WTC11 (cell line): ENCODE results near the gene UPF1. TPM values are rescaled to one million over a fixed set of nuclear protein-coding genes. Genes with fewer than 3 reads are reported as not detected.

Experiments used
- ATAC-seq: fragments of 200-7000 bp; cut with Tn5 transposase; 2 replicates; pipeline ENCODE4 v1.10.0; 2021; ENCODE audit warnings: mild to moderate bottlenecking, moderate library complexity
- CTCF ChIA-PET: fragments of 300-600 bp; sonication (Branson Sonifier 250); formaldehyde crosslinking; loops from one replicate; lab custom pipeline; 2021; ENCODE audit warnings: antibody characterized with exemption; lab: Charles Lee
- POLR2A ChIA-PET: fragments of 350-600 bp; sonication (Branson Sonifier 250); formaldehyde crosslinking; loops from one replicate; lab custom pipeline; 2021; ENCODE audit warnings: antibody characterized with exemption; lab: Charles Lee
- DNase-seq: peaks from one replicate; pipeline ENCODE4 v3.0.0; 2021; ENCODE audit warnings: low spot score
- H3K27ac Mint-ChIP-seq: 2 replicates; pipeline ENCODE4 v1.8.0; 2021; ENCODE audit warnings: mixed read lengths
- H3K27me3 Mint-ChIP-seq: 2 replicates; pipeline ENCODE4 v1.8.0; 2021; ENCODE audit warnings: low read depth, mild to moderate bottlenecking, moderate library complexity, mixed read lengths
- H3K36me3 Mint-ChIP-seq: 2 replicates; pipeline ENCODE4 v1.8.0; 2021; ENCODE audit warnings: mixed read lengths
- H3K4me1 Mint-ChIP-seq: 2 replicates; pipeline ENCODE4 v1.8.0; 2022; ENCODE audit warnings: mixed read lengths
- H3K4me3 Mint-ChIP-seq: 2 replicates; pipeline ENCODE4 v1.8.0; 2021; ENCODE audit warnings: mild to moderate bottlenecking, moderate library complexity, mixed read lengths
- H3K9me3 Mint-ChIP-seq: 2 replicates; pipeline ENCODE4 v1.8.0; 2021; ENCODE audit warnings: mixed read lengths
- ATF2 ChIP-seq: sonication (generic); formaldehyde crosslinking; IDR thresholded peaks from 2 replicates; pipeline ENCODE4 v1.8.1; 2022; ENCODE audit warnings: low read depth, missing genetic modification reagents, borderline replicate concordance
- E2F1 ChIP-seq: sonication (generic); formaldehyde crosslinking; IDR thresholded peaks from 2 replicates; pipeline ENCODE4 v1.8.0; 2022; ENCODE audit warnings: mild to moderate bottlenecking, missing genetic modification reagents
- ELF4 ChIP-seq: sonication (generic); formaldehyde crosslinking; IDR thresholded peaks from 2 replicates; pipeline ENCODE4 v1.8.1; 2022; ENCODE audit warnings: low read depth, mild to moderate bottlenecking, moderate library complexity, missing genetic modification reagents
- EMX1 ChIP-seq: fragments of 250-450 bp; sonication (Bioruptor Pico); IDR thresholded peaks from 2 replicates; pipeline ENCODE4 v1.8.0; 2021; ENCODE audit warnings: mild to moderate bottlenecking
- ESRRA ChIP-seq: sonication (generic); formaldehyde crosslinking; IDR thresholded peaks from 2 replicates; pipeline ENCODE4 v1.8.1; 2022; ENCODE audit warnings: mild to moderate bottlenecking, missing genetic modification reagents, borderline replicate concordance
- ETV6 ChIP-seq: sonication (generic); formaldehyde crosslinking; IDR thresholded peaks from 2 replicates; pipeline ENCODE4 v1.8.1; 2022; ENCODE audit warnings: mild to moderate bottlenecking, missing genetic modification reagents
- IRF2 ChIP-seq: sonication (generic); formaldehyde crosslinking; IDR thresholded peaks from 2 replicates; pipeline ENCODE4 v1.8.0; 2022; ENCODE audit warnings: low read depth, missing genetic modification reagents, borderline replicate concordance
- MAX ChIP-seq: sonication (generic); formaldehyde crosslinking; IDR thresholded peaks from 2 replicates; pipeline ENCODE4 v1.8.0; 2022; ENCODE audit warnings: mild to moderate bottlenecking, missing genetic modification reagents
- NR3C1 ChIP-seq: sonication (generic); formaldehyde crosslinking; conservative IDR thresholded peaks from 2 replicates; pipeline ENCODE4 v1.8.1; 2023; ENCODE audit warnings: low read depth, mild to moderate bottlenecking, missing genetic modification reagents
- PRRX2 ChIP-seq: fragments of 250-450 bp; sonication (Bioruptor Pico); IDR thresholded peaks from 2 replicates; pipeline ENCODE4 v1.8.0; 2021; ENCODE audit warnings: mild to moderate bottlenecking
- RORB ChIP-seq: fragments of 250-450 bp; sonication (Bioruptor Pico); IDR thresholded peaks from 2 replicates; pipeline ENCODE4 v1.9.0; 2021; ENCODE audit warnings: mild to moderate bottlenecking
- SMAD3 ChIP-seq: sonication (generic); formaldehyde crosslinking; IDR thresholded peaks from 2 replicates; pipeline ENCODE4 v1.8.0; 2022; ENCODE audit warnings: missing genetic modification reagents, mild to moderate bottlenecking, borderline replicate concordance
- TCF7 ChIP-seq: sonication (generic); formaldehyde crosslinking; IDR thresholded peaks from 2 replicates; pipeline ENCODE4 v1.8.0; 2022; ENCODE audit warnings: mild to moderate bottlenecking, low read depth, missing genetic modification reagents, moderate library complexity
- ZNF121 ChIP-seq: sonication (generic); formaldehyde crosslinking; IDR thresholded peaks from 2 replicates; pipeline ENCODE4 v1.8.0; 2023; ENCODE audit warnings: missing genetic modification reagents
- ZNF396 ChIP-seq: fragments of 250-450 bp; sonication (Bioruptor Pico); IDR thresholded peaks from 2 replicates; pipeline ENCODE4 v1.8.0; 2021; ENCODE audit warnings: mild to moderate bottlenecking, moderate library complexity, borderline replicate concordance
- total RNA-seq: library from RNA; stranded (reverse); gene quantifications from 3 replicates; pipeline ENCODE4 v1.2.3, GENCODE V29; 2021

UPF1 gene
- total RNA-seq, 1 experiment from 2014 or later, result 82.5 TPM

- H3K4me1 Mint-ChIP-seq, result peaks cover 24% of the 10 kb centered on the region
- peak; percentile 58 for DNase-seq
Measured at GRCh38 chr19:18832306-18833140, 764 bp downstream of the UPF1 start.

GRCh38 chr19:18833141-18833476 is 1.4 kb downstream of the UPF1 start:
- no peak for DNase-seq
- H3K9me3 Mint-ChIP-seq, result no peaks in the 10 kb centered on the region
- H3K36me3 Mint-ChIP-seq, result peaks cover 22% of the 10 kb centered on the region
- TF ChIP-seq SMAD3 (CRISPR knock-in tag) (no peak), EMX1 (CRISPR knock-in tag) (no peak), ESRRA (no peak), E2F1 (CRISPR knock-in tag) (no peak), IRF2 (CRISPR knock-in tag) (no peak), ATF2 (CRISPR knock-in tag) (no peak), ZNF396 (CRISPR knock-in tag) (no peak), MAX (CRISPR knock-in tag) (no peak), PRRX2 (no peak)
- POLR2A ChIA-PET, result no interaction called here
- H3K4me3 Mint-ChIP-seq, result peak overlapping the region; percentile 94
- peaks cover 24% of the 10 kb centered on the region for H3K4me1 Mint-ChIP-seq
- peak overlapping the region; percentile 84; the same call in 1 of the 2 replicates for H3K27ac Mint-ChIP-seq
- CTCF ChIA-PET, result interaction anchor here (0.7 to 4.7 kb wide), 10 partner anchors 8 to 363 kb away, joined by 3 to 64 read pairs (median 6); no protein-coding TSS in a partner anchor
- no peak for ATAC-seq
- H3K27me3 Mint-ChIP-seq, result peaks cover 22% of the 10 kb centered on the region

More at GRCh38 chr19:18832306-18833140, 764 bp downstream of the UPF1 start:
- H3K36me3 Mint-ChIP-seq, result peaks cover 20% of the 10 kb centered on the region
- peak overlapping the region; percentile 84 for H3K27ac Mint-ChIP-seq
- TF ChIP-seq NR3C1 (CRISPR knock-in tag), result 0 out of 2 replicates have a peak, but pooled peaks have one; percentile 7
- TF ChIP-seq ZNF121 (CRISPR knock-in tag), result peak; percentile 37; the same call in 1 of the 2 replicates
- TF ChIP-seq ELF4 (CRISPR knock-in tag), result no peak
- peaks cover 27% of the 10 kb centered on the region for H3K27me3 Mint-ChIP-seq
- ATAC-seq, result peak; percentile 61
- peaks cover 2% of the 10 kb centered on the region; the same call in 1 of the 2 replicates for H3K9me3 Mint-ChIP-seq
- peak overlapping the region; percentile 94 for H3K4me3 Mint-ChIP-seq
- ChIA-PET CTCF (interaction anchor here (0.7 to 4.7 kb wide), 18 partner anchors 9 to 363 kb away, joined by 3 to 64 read pairs (median 5); partner anchors contain the start of gene REX1BD), POLR2A (interaction anchor here (0.5 to 0.8 kb wide), 2 partner anchors 12 to 869 kb away, joined by 4 read pairs; no protein-coding TSS in a partner anchor)

- Mint-ChIP-seq H3K4me3 (peak overlapping the region; percentile 94), H3K27ac (peak overlapping the region; percentile 75), H3K9me3 (no peaks in the 10 kb centered on the region), H3K36me3 (peaks cover 26% of the 10 kb centered on the region), H3K4me1 (peaks cover 29% of the 10 kb centered on the region), H3K27me3 (peaks cover 13% of the 10 kb centered on the region)
- POLR2A ChIA-PET, result interaction anchor here (0.6 to 0.9 kb wide), 3 partner anchors 13 to 370 kb away, joined by 3 to 6 read pairs (median 3); no protein-coding TSS in a partner anchor
- no peak for TF ChIP-seq RORB
- no peak for TF ChIP-seq TCF7 (CRISPR knock-in tag)
- TF ChIP-seq ETV6 (CRISPR knock-in tag), result no peak
- CTCF ChIA-PET, result interaction anchor here (1.0 to 4.7 kb wide), 3 partner anchors 13 to 372 kb away, joined by 3 to 64 read pairs (median 4); no protein-coding TSS in a partner anchor
- ATAC-seq, result no peak; the same call in 1 of the 2 replicates
- no peak for DNase-seq
Measured at GRCh38 chr19:18833849-18834643, 2.3 kb downstream of the UPF1 start.
